ENCODE data around the gene CDIPT. TPM values are rescaled to one million over a fixed set of nuclear protein-coding genes. Genes with fewer than 3 reads are reported as not detected.

CDIPT gene
- total and polyA plus RNA-seq, 10 of the 15 experiments (the other 5 are each of a cell fraction or from before 2014, with no cell fraction given), result 0.87 to 36.4 (median 27.1) TPM

GRCh38 chr16:29835926-29836325 lies 27.1 kb downstream of the CDIPT start (continued):
- no peak for TF ChIP-seq ATF2 (IDR thresholded peaks at IDR 0.05; ENCODE audit: low read length)
- no peak for TF ChIP-seq ZNF207 (IDR thresholded peaks at IDR 0.05; ENCODE audit: borderline replicate concordance)
- TF ChIP-seq EZH2 (IDR thresholded peaks at IDR 0.05; ENCODE audit: borderline replicate concordance, control insufficient read depth, low read depth, low read length), result no peak
- no peak for TF ChIP-seq PBX3 (IDR thresholded peaks at IDR 0.05; ENCODE audit: insufficient replicate concordance, low read depth, low read length)
- no peak for TF ChIP-seq TCF7 (IDR thresholded peaks at IDR 0.05; ENCODE audit: borderline replicate concordance)
- TF ChIP-seq TARDBP (IDR thresholded peaks at IDR 0.05; ENCODE audit: borderline replicate concordance), result no peak
- TF ChIP-seq TCF3 (IDR thresholded peaks at IDR 0.05; ENCODE audit: borderline replicate concordance, insufficient read depth, low read depth, low read length), result no peak

- intact Hi-C loops (cut with micrococcal nuclease; ENCODE audit: unreplicated experiment) (no loop called here), in situ Hi-C loops (cut with MboI) (no loop called here)
- ChIA-PET POLR2A (no interaction called here), SMC1A (ENCODE audit: uncharacterized antibody, unreplicated experiment) (interaction anchor here (0.6 kb wide), 1 partner anchor 21 kb away, joined by 3 read pairs; no protein-coding TSS in a partner anchor), CTCF (no interaction called here), RAD21 (ENCODE audit: unreplicated experiment) (no interaction called here)
- Histone ChIP-seq H3K4me2 (ENCODE audit: control insufficient read depth, insufficient read depth) (no peak overlapping the region), H3K4me1 (ENCODE audit: control insufficient read depth, insufficient read depth, low read length) (no peaks in the 10 kb centered on the region), H3K9ac (ENCODE audit: control insufficient read depth, insufficient read depth, low read length) (no peak overlapping the region), H3K36me3 (ENCODE audit: control insufficient read depth in 2 of 2, insufficient read depth in 2 of 2, low read length in 1 of 2) (peaks cover 11 to 15% of the 10 kb centered on the region in 2 experiments; a peak in 3 of 4 replicates), H3K9me3 (replicated peaks; ENCODE audit: control insufficient read depth, insufficient read depth, low read length) (no peaks in the 10 kb centered on the region), H3K27ac (ENCODE audit: control insufficient read depth, insufficient read depth) (no peak overlapping the region), H2AFZ (ENCODE audit: control insufficient read depth, low read depth, low read length) (no peak overlapping the region), H3K4me3 (no peak overlapping the region), H3K27me3 (replicated peaks in 1 of 2; ENCODE audit: control insufficient read depth in 2 of 2, insufficient read depth in 2 of 2, low read length in 1 of 2) (no peaks in the 10 kb centered on the region), H4K20me1 (ENCODE audit: control insufficient read depth, insufficient read depth) (no peaks in the 10 kb centered on the region), H3K79me2 (ENCODE audit: control insufficient read depth, insufficient read depth, low read length) (no peaks in the 10 kb centered on the region)
- ATAC-seq (no peak), DNase-seq (ENCODE audit: low read depth, low spot score) (no peak), FAIRE-seq (no peak)
- BruUV-seq (replicated peaks), result no TSS peak
- WGBS (ENCODE audit: insufficient coverage, insufficient replicate concordance, low lambda C conversion rate, missing lambda C conversion rate), result 83% methylated on average over 5 of the region's 5 CpGs
- no peak for TF ChIP-seq CHD2 (IDR thresholded peaks at IDR 0.05; ENCODE audit: borderline replicate concordance, low read depth, low read length)
- no peak for TF ChIP-seq USF2 (IDR thresholded peaks at IDR 0.05; ENCODE audit: borderline replicate concordance, low read depth, low read length)
- TF ChIP-seq IRF4 (IDR thresholded peaks at IDR 0.05; ENCODE audit: low read depth, low read length), result no peak
- TF ChIP-seq NKRF (conservative IDR thresholded peaks at IDR 0.05), result no peak
- TF ChIP-seq SUZ12 (IDR thresholded peaks at IDR 0.05; ENCODE audit: unreplicated experiment), result no peak
- TF ChIP-seq HDAC6 (IDR thresholded peaks at IDR 0.05; ENCODE audit: unreplicated experiment), result no peak
These were observed 28.9 kb downstream of the CDIPT start for GRCh38 chr16:29834079-29834478.
